GM12878 (cell line): ENCODE data around the gene PDE6D. TPM values are rescaled to one million over a fixed set of nuclear protein-coding genes. Genes with fewer than 3 reads are reported as not detected.

Experiments
- BCL11A ChIP-seq: IDR thresholded peaks from 2 replicates; pipeline ENCODE4 v1.6.1; 2011; ENCODE audit warnings: low read depth, low read length
- CHD1 ChIP-seq: IDR thresholded peaks from 2 replicates; pipeline ENCODE4 v1.6.1; 2012; ENCODE audit warnings: low read depth, low read length, improper control_type of control experiment
- CREB1 ChIP-seq: IDR thresholded peaks from 2 replicates; pipeline ENCODE4 v1.6.1; 2012; ENCODE audit warnings: low read depth, mild to moderate bottlenecking, inconsistent platforms
- EP300 ChIP-seq, 2 experiments: fragments of 150-350 bp in 1 of 2; IDR thresholded peaks; 2 replicates each; pipeline ENCODE4 v1.6.1; 2011 to 2012; ENCODE audit warnings: low read depth in 2 of 2, low read length in 2 of 2, borderline replicate concordance in 1 of 2, improper control_type of control experiment in 1 of 2, inconsistent platforms in 1 of 2; ENCODE audit not compliant: control insufficient read depth in 1 of 2
- HCFC1 ChIP-seq: fragments of 150-350 bp; IDR thresholded peaks from 2 replicates; pipeline ENCODE4 v1.6.1; 2014; ENCODE audit warnings: low read length
- IKZF1 ChIP-seq: fragments of 450-650 bp; conservative IDR thresholded peaks from 2 replicates; pipeline ENCODE4 v1.6.1; 2017; ENCODE audit warnings: antibody characterized with exemption, mild to moderate bottlenecking
- MAX ChIP-seq: IDR thresholded peaks from 2 replicates; pipeline ENCODE4 v1.6.1; 2012; ENCODE audit warnings: low read depth, low read length, improper control_type of control experiment
- NBN ChIP-seq: fragments of 450-650 bp; IDR thresholded peaks from 2 replicates; pipeline ENCODE4 v1.6.1; 2016
- NFYB ChIP-seq: IDR thresholded peaks from 2 replicates; pipeline ENCODE4 v1.6.1; 2011; ENCODE audit warnings: low read depth, mild to moderate bottlenecking, low read length, improper control_type of control experiment, moderate library complexity; ENCODE audit not compliant: insufficient read depth
- NR2C2 ChIP-seq: IDR thresholded peaks from 2 replicates; pipeline ENCODE4 v1.6.1; 2011; ENCODE audit warnings: borderline replicate concordance, low read depth; ENCODE audit not compliant: control insufficient read depth, insufficient read length
- PAX8 ChIP-seq: fragments of 450-650 bp; IDR thresholded peaks from 2 replicates; pipeline ENCODE4 v1.6.1; 2017; ENCODE audit warnings: mild to moderate bottlenecking, moderate library complexity
- RFX5 ChIP-seq: IDR thresholded peaks from 2 replicates; pipeline ENCODE4 v1.6.1; 2011; ENCODE audit warnings: low read depth, low read length, improper control_type of control experiment
- SIX5 ChIP-seq: IDR thresholded peaks from 2 replicates; pipeline ENCODE4 v1.6.1; 2011; ENCODE audit warnings: mild to moderate bottlenecking, low read depth, low read length, moderate library complexity; ENCODE audit not compliant: severe bottlenecking
- SKIL ChIP-seq: fragments of 450-650 bp; IDR thresholded peaks from 2 replicates; pipeline ENCODE4 v1.6.1; 2017; ENCODE audit warnings: mild to moderate bottlenecking, low read depth, inconsistent platforms; ENCODE audit not compliant: poor library complexity, severe bottlenecking
- SMAD5 ChIP-seq: IDR thresholded peaks from 2 replicates; pipeline ENCODE4 v1.6.1; 2016; ENCODE audit warnings: antibody characterized with exemption, low read depth
- TCF3 ChIP-seq: IDR thresholded peaks from 2 replicates; pipeline ENCODE4 v1.6.1; 2012; ENCODE audit warnings: low read depth, mild to moderate bottlenecking, low read length, borderline replicate concordance; ENCODE audit not compliant: insufficient read depth
- ZBTB40 ChIP-seq: fragments of 450-650 bp; IDR thresholded peaks from 2 replicates; pipeline ENCODE4 v1.6.1; 2016; ENCODE audit warnings: mild to moderate bottlenecking, moderate library complexity, borderline replicate concordance
- ZNF687 ChIP-seq: fragments of 450-650 bp; IDR thresholded peaks from 2 replicates; pipeline ENCODE4 v1.6.1; 2017; ENCODE audit warnings: mild to moderate bottlenecking, moderate library complexity
- ZSCAN29 ChIP-seq: fragments of 450-650 bp; IDR thresholded peaks from 2 replicates; pipeline ENCODE4 v1.6.1; 2017; ENCODE audit warnings: mild to moderate bottlenecking, moderate library complexity
- ZZZ3 ChIP-seq: IDR thresholded peaks from 2 replicates; pipeline ENCODE4 v1.6.1; 2011; ENCODE audit warnings: low read depth; ENCODE audit not compliant: control insufficient read depth, insufficient read length
- polyA plus RNA-seq, 11 experiments: library from polyadenylated mRNA; depleted of rRNA in 4 of 11; unstranded in 6 of 11; stranded (reverse) in 5 of 11; fragments of >200 nt; fragmentation: Nextera tagmentation in 4 of 11; fragmentation: Illumina TruSeq in 1 of 11; extraction: Ambion mirVana in 4 of 11; extraction: Trizol in 1 of 11; gene quantifications; 1 replicate in 1 of 11; 2 replicates in 10 of 11; pipeline versions ENCODE4 v1.2.1 to v1.2.3, GENCODE V29; 2011 to 2016; ENCODE audit warnings: inconsistent platforms in 2 of 11, missing spikeins in 2 of 11, low read depth in 1 of 11
- total RNA-seq, 4 experiments: library from RNA; depleted of rRNA in 3 of 4; stranded (reverse); fragments of >200 nt in 3 of 4; fragmentation: Illumina TruSeq in 1 of 4; extraction: Trizol in 1 of 4; gene quantifications; 2 replicates each; pipeline versions ENCODE4 v1.2.1 to v1.2.3, GENCODE V29; 2013 to 2021

The PDE6D gene
- total and polyA plus RNA-seq, 10 of the 15 experiments (the other 5 are each of a cell fraction or from before 2014, with no cell fraction given): 8.2 to 69.4 (median 56.2) TPM

GRCh38 chr2:231687133-231687852 is 93.8 kb downstream of the PDE6D start (continued):
- TF ChIP-seq ZBTB40 (no peak), SIX5 (no peak), HCFC1 (no peak), ZSCAN29 (no peak), NFYB (no peak), NR2C2 (no peak), IKZF1 (peak; percentile 47), NBN (peak; percentile 44; the same call in 1 of the 2 replicates), SKIL (no peak), MAX (peak; percentile 58; the same call in 1 of the 2 replicates), TCF3 (no peak), ZZZ3 (no peak), SMAD5 (no peak), PAX8 (no peak), BCL11A (no peak), ZNF687 (peak; percentile 58), CREB1 (no peak), RFX5 (no peak), CHD1 (no peak), EP300 (IDR thresholded peaks at IDR 0.05; ENCODE audit: borderline replicate concordance in 1 of 2, control insufficient read depth in 1 of 2, low read depth in 2 of 2, low read length in 2 of 2) (no peak)
